22Rv1 (cell line): ENCODE results near the gene SENP6.

ENCODE experiments used
- CTCF ChIP-seq: fragments of 450-650 bp; IDR thresholded peaks from 2 replicates; pipeline ENCODE4 v1.5.1; 2017; ENCODE audit warnings: mild to moderate bottlenecking
- ZFX ChIP-seq: fragments of 450-650 bp; IDR thresholded peaks from 2 replicates; pipeline ENCODE4 v1.6.1; 2017; ENCODE audit warnings: antibody characterized with exemption, borderline replicate concordance

GRCh38 chr6:75612434-75612833 lies 10.8 kb downstream of the SENP6 start:
- no peak for TF ChIP-seq CTCF
- no peak for TF ChIP-seq ZFX
